Endothelial cell of umbilical vein (primary cell): Measurements from ENCODE around the gene KCNQ5.

Experiments used
- EZH2 ChIP-seq: IDR thresholded peaks from 2 replicates; pipeline ENCODE4 v1.6.1; 2012; ENCODE audit warnings: borderline replicate concordance, low read depth, mild to moderate bottlenecking, moderate library complexity, low read length, inconsistent platforms; ENCODE audit not compliant: severe bottlenecking
- FOS ChIP-seq: IDR thresholded peaks from 2 replicates; pipeline ENCODE4 v1.6.1; 2011; ENCODE audit warnings: mild to moderate bottlenecking, low read length, moderate library complexity, borderline replicate concordance; ENCODE audit not compliant: insufficient read depth
- GATA2 ChIP-seq: IDR thresholded peaks from 2 replicates; pipeline ENCODE4 v1.7.0; 2011; ENCODE audit warnings: low read depth, mild to moderate bottlenecking, moderate library complexity, mixed read lengths, low read length; ENCODE audit not compliant: insufficient read length, insufficient read depth
- JUN ChIP-seq: IDR thresholded peaks from 2 replicates; pipeline ENCODE4 v1.6.1; 2011; ENCODE audit warnings: borderline replicate concordance, low read depth; ENCODE audit not compliant: insufficient read length, insufficient read depth
- MYC ChIP-seq: IDR thresholded peaks from one replicate; pipeline ENCODE4 v1.6.1; 2011; ENCODE audit warnings: mild to moderate bottlenecking, low read depth, low read length
- POLR2A ChIP-seq: IDR thresholded peaks from 2 replicates; pipeline ENCODE4 v1.6.1; 2012; ENCODE audit warnings: low read depth, mild to moderate bottlenecking, control low read depth, low read length
- POLR2AphosphoS5 ChIP-seq: IDR thresholded peaks from 2 replicates; pipeline ENCODE4 v1.6.1; 2012; ENCODE audit warnings: low read depth, mild to moderate bottlenecking, control low read depth, low read length, moderate library complexity; ENCODE audit not compliant: insufficient read depth
- TF ChIP-seq, protein P1 (sequence below), 2 donors: IDR thresholded peaks; 1 replicate in 1 of 2; 2 replicates in 1 of 2; pipeline ENCODE4 v1.5.1; 2011; ENCODE audit warnings: low read length in 2 of 2, mild to moderate bottlenecking in 2 of 2, moderate library complexity in 2 of 2, control low read depth in 1 of 2, inconsistent platforms in 1 of 2, low read depth in 1 of 2; ENCODE audit not compliant: insufficient read depth in 1 of 2; ENCODE audit errors: extremely low read depth in 1 of 2
- TF ChIP-seq, protein P2 (sequence below): IDR thresholded peaks from 2 replicates; pipeline ENCODE4 v1.6.1; 2011; ENCODE audit not compliant: insufficient read depth, insufficient read length

DNA sequence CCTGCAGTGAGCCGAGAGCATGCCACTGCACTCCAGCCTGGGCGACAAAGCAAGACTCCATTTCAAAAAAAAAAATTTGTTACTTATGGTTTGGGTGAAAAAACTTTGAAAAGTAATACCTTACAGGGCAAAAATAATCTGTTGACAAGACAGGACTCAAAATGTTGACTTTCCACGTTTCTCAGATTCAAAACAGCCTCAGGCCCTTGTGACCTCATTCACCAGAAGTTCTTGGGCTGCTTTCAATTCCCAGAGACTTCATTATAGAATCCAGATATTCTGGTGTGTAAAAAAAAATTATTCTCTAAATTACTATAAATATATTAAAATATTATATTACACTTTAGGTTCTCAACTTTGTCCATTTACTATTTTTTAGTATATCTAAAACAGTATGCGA lies 116.2 kb downstream of the KCNQ5 start:
- TF ChIP-seq POLR2A = no peak
- TF ChIP-seq, protein P1, sequence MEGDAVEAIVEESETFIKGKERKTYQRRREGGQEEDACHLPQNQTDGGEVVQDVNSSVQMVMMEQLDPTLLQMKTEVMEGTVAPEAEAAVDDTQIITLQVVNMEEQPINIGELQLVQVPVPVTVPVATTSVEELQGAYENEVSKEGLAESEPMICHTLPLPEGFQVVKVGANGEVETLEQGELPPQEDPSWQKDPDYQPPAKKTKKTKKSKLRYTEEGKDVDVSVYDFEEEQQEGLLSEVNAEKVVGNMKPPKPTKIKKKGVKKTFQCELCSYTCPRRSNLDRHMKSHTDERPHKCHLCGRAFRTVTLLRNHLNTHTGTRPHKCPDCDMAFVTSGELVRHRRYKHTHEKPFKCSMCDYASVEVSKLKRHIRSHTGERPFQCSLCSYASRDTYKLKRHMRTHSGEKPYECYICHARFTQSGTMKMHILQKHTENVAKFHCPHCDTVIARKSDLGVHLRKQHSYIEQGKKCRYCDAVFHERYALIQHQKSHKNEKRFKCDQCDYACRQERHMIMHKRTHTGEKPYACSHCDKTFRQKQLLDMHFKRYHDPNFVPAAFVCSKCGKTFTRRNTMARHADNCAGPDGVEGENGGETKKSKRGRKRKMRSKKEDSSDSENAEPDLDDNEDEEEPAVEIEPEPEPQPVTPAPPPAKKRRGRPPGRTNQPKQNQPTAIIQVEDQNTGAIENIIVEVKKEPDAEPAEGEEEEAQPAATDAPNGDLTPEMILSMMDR (IDR thresholded peaks at IDR 0.05; ENCODE audit: extremely low read depth in 1 of 2, insufficient read depth in 1 of 2, low read depth in 1 of 2, low read length in 2 of 2) = no peak
- no peak for TF ChIP-seq POLR2AphosphoS5
- no peak for TF ChIP-seq MYC
- no peak for TF ChIP-seq EZH2
- TF ChIP-seq JUN = no peak
- TF ChIP-seq, protein P2, sequence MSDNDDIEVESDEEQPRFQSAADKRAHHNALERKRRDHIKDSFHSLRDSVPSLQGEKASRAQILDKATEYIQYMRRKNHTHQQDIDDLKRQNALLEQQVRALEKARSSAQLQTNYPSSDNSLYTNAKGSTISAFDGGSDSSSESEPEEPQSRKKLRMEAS = no peak
- no peak for TF ChIP-seq GATA2
- no peak for TF ChIP-seq FOS
